ENCODE measurements around the gene NEURL1. TPM values are rescaled to one million over a fixed set of nuclear protein-coding genes. Genes with fewer than 3 reads are reported as not detected.

Gene NEURL1
- total and polyA plus RNA-seq, 10 of the 15 experiments (the other 5 are each of a cell fraction or from before 2014, with no cell fraction given), result 0.02 to 0.05 (median 0.05) TPM; not detected in 6

DNA sequence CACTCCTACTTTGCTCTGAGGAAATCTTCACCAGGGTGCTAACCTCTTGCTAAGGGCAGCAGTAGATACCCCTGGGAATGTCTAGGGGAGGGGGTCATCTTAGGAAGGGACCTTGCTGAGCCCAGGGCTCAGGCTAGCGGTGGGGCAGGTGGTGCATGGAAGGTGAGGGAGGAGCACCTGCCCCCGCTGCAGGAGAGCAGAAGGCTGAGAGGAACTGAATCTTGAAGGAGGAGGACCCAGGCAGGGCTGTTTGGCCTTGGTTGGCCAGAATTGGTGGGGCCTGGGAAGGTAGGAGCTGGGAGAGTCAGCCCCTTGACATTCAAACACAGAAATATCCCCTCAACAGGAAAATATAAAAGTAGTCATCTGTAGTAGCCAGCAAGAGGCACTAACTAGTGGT lies 21.5 kb upstream of the NEURL1 start (continued):
- TF ChIP-seq HDGF (IDR thresholded peaks at IDR 0.05) (no peak), BACH1 (IDR thresholded peaks at IDR 0.05; ENCODE audit: borderline replicate concordance) (no peak), RELA (IDR thresholded peaks at IDR 0.05; ENCODE audit: borderline replicate concordance, partially characterized antibody) (no peak), CREB1 (IDR thresholded peaks at IDR 0.05; ENCODE audit: low read depth) (no peak), RUNX3 (IDR thresholded peaks at IDR 0.05; ENCODE audit: low read length) (peak; percentile 35; the same call in 1 of the 2 replicates), IRF3 (IDR thresholded peaks at IDR 0.05) (no peak), BMI1 (IDR thresholded peaks at IDR 0.05; ENCODE audit: borderline replicate concordance) (no peak), ESRRA (IDR thresholded peaks at IDR 0.05; ENCODE audit: low read length) (no peak), ZNF207 (IDR thresholded peaks at IDR 0.05; ENCODE audit: borderline replicate concordance) (no peak), BHLHE40 (IDR thresholded peaks at IDR 0.05; ENCODE audit: borderline replicate concordance in 1 of 2, low read depth in 2 of 2, low read length in 1 of 2) (no peak), NBN (IDR thresholded peaks at IDR 0.05) (no peak)
- TF ChIP-seq, protein P1, sequence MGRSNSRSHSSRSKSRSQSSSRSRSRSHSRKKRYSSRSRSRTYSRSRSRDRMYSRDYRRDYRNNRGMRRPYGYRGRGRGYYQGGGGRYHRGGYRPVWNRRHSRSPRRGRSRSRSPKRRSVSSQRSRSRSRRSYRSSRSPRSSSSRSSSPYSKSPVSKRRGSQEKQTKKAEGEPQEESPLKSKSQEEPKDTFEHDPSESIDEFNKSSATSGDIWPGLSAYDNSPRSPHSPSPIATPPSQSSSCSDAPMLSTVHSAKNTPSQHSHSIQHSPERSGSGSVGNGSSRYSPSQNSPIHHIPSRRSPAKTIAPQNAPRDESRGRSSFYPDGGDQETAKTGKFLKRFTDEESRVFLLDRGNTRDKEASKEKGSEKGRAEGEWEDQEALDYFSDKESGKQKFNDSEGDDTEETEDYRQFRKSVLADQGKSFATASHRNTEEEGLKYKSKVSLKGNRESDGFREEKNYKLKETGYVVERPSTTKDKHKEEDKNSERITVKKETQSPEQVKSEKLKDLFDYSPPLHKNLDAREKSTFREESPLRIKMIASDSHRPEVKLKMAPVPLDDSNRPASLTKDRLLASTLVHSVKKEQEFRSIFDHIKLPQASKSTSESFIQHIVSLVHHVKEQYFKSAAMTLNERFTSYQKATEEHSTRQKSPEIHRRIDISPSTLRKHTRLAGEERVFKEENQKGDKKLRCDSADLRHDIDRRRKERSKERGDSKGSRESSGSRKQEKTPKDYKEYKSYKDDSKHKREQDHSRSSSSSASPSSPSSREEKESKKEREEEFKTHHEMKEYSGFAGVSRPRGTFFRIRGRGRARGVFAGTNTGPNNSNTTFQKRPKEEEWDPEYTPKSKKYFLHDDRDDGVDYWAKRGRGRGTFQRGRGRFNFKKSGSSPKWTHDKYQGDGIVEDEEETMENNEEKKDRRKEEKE (IDR thresholded peaks at IDR 0.05), result no peak
- TF ChIP-seq, protein P2, sequence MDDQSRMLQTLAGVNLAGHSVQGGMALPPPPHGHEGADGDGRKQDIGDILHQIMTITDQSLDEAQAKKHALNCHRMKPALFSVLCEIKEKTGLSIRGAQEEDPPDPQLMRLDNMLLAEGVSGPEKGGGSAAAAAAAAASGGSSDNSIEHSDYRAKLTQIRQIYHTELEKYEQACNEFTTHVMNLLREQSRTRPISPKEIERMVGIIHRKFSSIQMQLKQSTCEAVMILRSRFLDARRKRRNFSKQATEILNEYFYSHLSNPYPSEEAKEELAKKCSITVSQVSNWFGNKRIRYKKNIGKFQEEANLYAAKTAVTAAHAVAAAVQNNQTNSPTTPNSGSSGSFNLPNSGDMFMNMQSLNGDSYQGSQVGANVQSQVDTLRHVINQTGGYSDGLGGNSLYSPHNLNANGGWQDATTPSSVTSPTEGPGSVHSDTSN (IDR thresholded peaks at IDR 0.05; ENCODE audit: insufficient replicate concordance, low read depth, low read length), result no peak

Data from GM12878 (cell line).